ENCODE results near the gene EIF2B2. TPM values are rescaled to one million over a fixed set of nuclear protein-coding genes. Genes with fewer than 3 reads are reported as not detected.

Gene EIF2B2
- total RNA-seq, 2 donors from 2014 or later, result 35.0 to 41.6 TPM

DNA sequence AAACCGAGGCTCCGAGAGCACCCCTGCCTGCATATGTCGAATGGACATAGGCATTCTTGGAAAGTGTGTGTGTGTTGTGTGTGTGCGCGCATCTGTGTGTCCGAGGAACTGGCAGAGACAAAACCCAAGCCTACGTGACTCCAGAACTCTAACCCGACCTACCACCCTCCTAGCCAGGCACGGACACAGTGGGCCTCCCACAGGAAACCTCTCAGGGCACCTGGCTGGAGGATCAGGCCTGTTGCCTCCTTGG, 46.8 kb upstream of the EIF2B2 start:
- no peaks in the 10 kb centered on the region for H3K36me3 ChIP-seq (ENCODE audit: control insufficient read depth, insufficient read depth, low read length)
- H3K4me1 ChIP-seq (ENCODE audit: control insufficient read depth, insufficient read depth, low read length), result peaks cover 7% of the 10 kb centered on the region
- H3K4me1 Mint-ChIP-seq, result peaks cover 6% of the 10 kb centered on the region
- no peak overlapping the region for H3K9ac ChIP-seq (ENCODE audit: extremely low read depth, low read length, poor library complexity, severe bottlenecking)
- peaks cover 15% of the 10 kb centered on the region for H3K27me3 Mint-ChIP-seq (ENCODE audit: insufficient read depth)
- H3K36me3 Mint-ChIP-seq (ENCODE audit: low read depth), result no peaks in the 10 kb centered on the region
- H3K27ac Mint-ChIP-seq, result no peak overlapping the region
- TF ChIP-seq CTCF (conservative IDR thresholded peaks at IDR 0.05), result no peak
- H3K4me3 Mint-ChIP-seq, result peak overlapping the region; percentile 42
- DNase-seq, result no peak
- H3K9me3 Mint-ChIP-seq, result no peaks in the 10 kb centered on the region
- peak overlapping the region; percentile 67 for H3K4me3 ChIP-seq (ENCODE audit: low read length)
- peaks cover 24% of the 10 kb centered on the region for H3K27me3 ChIP-seq (ENCODE audit: control insufficient read depth, insufficient read depth, low read length, poor library complexity, severe bottlenecking)
- no peaks in the 10 kb centered on the region for H3K9me3 ChIP-seq (ENCODE audit: control insufficient read depth, low read length)
- 81 to 91% methylated on average over 2 to 9 of the region's 9 CpGs for WGBS, 2 experiments (ENCODE audit: insufficient coverage in 1 of 2, insufficient read length in 1 of 2)
- no peak overlapping the region for H3K27ac ChIP-seq (ENCODE audit: low read depth, low read length)

DNA sequence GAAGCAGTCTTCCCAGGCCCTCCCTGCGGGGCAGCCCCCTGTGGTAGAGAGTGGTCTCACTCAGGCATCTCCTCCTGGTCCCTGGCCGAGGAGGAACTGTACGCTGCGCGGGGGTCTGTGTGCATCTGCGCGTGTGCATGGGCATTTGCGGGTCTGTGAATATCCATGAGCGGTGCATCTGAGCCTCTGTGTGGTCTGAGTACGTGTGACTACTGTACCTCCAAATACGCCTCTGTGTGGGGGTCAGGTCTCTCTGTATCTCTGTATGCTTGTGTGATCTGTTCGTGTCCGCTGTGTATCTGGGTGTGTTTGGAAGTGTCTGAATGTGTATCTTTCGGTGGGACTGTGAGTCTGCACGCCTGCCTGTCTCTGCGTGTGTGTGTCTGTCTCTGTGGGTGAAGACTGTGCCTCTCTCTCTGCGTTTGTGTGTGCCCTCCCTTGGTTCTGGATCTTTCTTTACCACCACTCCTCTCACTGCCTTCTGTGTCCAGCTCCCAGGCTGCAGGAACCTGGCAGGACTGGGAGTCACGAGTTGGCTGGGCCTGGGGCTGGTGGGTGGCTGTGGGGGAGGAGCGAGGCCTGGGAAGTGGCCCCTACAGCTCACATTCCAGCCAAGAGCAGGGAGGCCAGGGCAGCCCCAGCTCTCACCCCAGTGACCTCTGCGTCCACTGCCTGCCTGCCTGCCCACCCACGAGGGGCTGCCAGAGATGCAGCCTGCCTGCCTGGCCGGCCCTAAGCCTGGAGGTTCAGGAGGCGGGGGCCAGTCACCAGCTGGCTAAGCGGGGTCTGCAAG, 46.2 kb upstream of the EIF2B2 start:
- Histone ChIP-seq H3K27me3 (ENCODE audit: control insufficient read depth, insufficient read depth, low read length, poor library complexity, severe bottlenecking) (peaks cover 24% of the 10 kb centered on the region), H3K4me1 (ENCODE audit: control insufficient read depth, insufficient read depth, low read length) (peaks cover 2% of the 10 kb centered on the region), H3K9ac (ENCODE audit: extremely low read depth, low read length, poor library complexity, severe bottlenecking) (no peak overlapping the region), H3K36me3 (ENCODE audit: control insufficient read depth, insufficient read depth, low read length) (no peaks in the 10 kb centered on the region), H3K4me3 (ENCODE audit: low read length) (no peak overlapping the region), H3K27ac (ENCODE audit: low read depth, low read length) (peak overlapping the region; percentile 11), H3K9me3 (ENCODE audit: control insufficient read depth, low read length) (no peaks in the 10 kb centered on the region)
- no peak for TF ChIP-seq CTCF (conservative IDR thresholded peaks at IDR 0.05)
- Mint-ChIP-seq H3K27me3 (ENCODE audit: insufficient read depth) (peaks cover 15% of the 10 kb centered on the region), H3K4me1 (peaks cover under 1% of the 10 kb centered on the region), H3K4me3 (peak overlapping the region; percentile 42), H3K9me3 (no peaks in the 10 kb centered on the region), H3K27ac (no peak overlapping the region), H3K36me3 (ENCODE audit: low read depth) (no peaks in the 10 kb centered on the region)
- DNase-seq, result no peak
- WGBS, 2 experiments (ENCODE audit: insufficient coverage in 1 of 2, insufficient read length in 1 of 2), result 93 to 97% methylated on average over 12 to 22 of the region's 24 CpGs

- H3K36me3 ChIP-seq (ENCODE audit: control insufficient read depth, insufficient read depth, low read length), result no peaks in the 10 kb centered on the region
- Mint-ChIP-seq H3K27ac (no peak overlapping the region), H3K36me3 (ENCODE audit: low read depth) (no peaks in the 10 kb centered on the region), H3K4me3 (no peak overlapping the region), H3K4me1 (no peaks in the 10 kb centered on the region), H3K9me3 (no peaks in the 10 kb centered on the region), H3K27me3 (ENCODE audit: insufficient read depth) (peaks cover 17% of the 10 kb centered on the region)
- no peak for TF ChIP-seq CTCF (conservative IDR thresholded peaks at IDR 0.05)
- H3K9me3 ChIP-seq (ENCODE audit: control insufficient read depth, low read length), result no peaks in the 10 kb centered on the region
- H3K27ac ChIP-seq (ENCODE audit: low read depth, low read length), result no peak overlapping the region
- WGBS, 2 experiments (ENCODE audit: insufficient coverage in 1 of 2, insufficient read length in 1 of 2), result 91 to 94% methylated on average over 3 to 5 of the region's 5 CpGs
- H3K27me3 ChIP-seq (ENCODE audit: control insufficient read depth, insufficient read depth, low read length, poor library complexity, severe bottlenecking), result peaks cover 17% of the 10 kb centered on the region
- DNase-seq, result no peak
- H3K9ac ChIP-seq (ENCODE audit: extremely low read depth, low read length, poor library complexity, severe bottlenecking), result no peak overlapping the region
- no peak overlapping the region for H3K4me3 ChIP-seq (ENCODE audit: low read length)
- no peaks in the 10 kb centered on the region for H3K4me1 ChIP-seq (ENCODE audit: control insufficient read depth, insufficient read depth, low read length)
Observed at GRCh38 chr14:74959596-74960180, 43.0 kb upstream of the EIF2B2 start.
